Gastroesophageal sphincter (tissue), 4 donors: ENCODE data around the gene IL16. TPM values are rescaled to one million over a fixed set of nuclear protein-coding genes. Genes with fewer than 3 reads are reported as not detected.

Experiments used
- ATAC-seq: fragments of 150-250 bp; one replicate; pipeline ENCODE4 v1.9.1; 2016; ENCODE audit warnings: mild to moderate bottlenecking, moderate library complexity
- H3K27ac ChIP-seq, 4 donors: fragments of 200-600 bp; sonication (generic) in 3 of 4; 1 replicate in 3 of 4; 2 replicates in 1 of 4; pipeline ENCODE4 v1.5.1; 2016 to 2019
- H3K27me3 ChIP-seq: fragments of 200-600 bp; sonication (generic); one replicate; pipeline ENCODE4 v1.5.1; 2019
- H3K36me3 ChIP-seq, 2 donors: fragments of 200-600 bp; sonication (generic); one replicate each; pipeline ENCODE4 v1.5.1; 2019; ENCODE audit warnings: control low read depth in 1 of 2
- H3K4me1 ChIP-seq, 3 donors: fragments of 200-600 bp; sonication (generic); 1 replicate in 2 of 3; 2 replicates in 1 of 3; pipeline ENCODE4 v1.5.1; 2016 to 2019; ENCODE audit warnings: control low read depth in 2 of 3
- H3K4me3 ChIP-seq, 2 donors: fragments of 200-600 bp; sonication (generic); one replicate each; pipeline ENCODE4 v1.5.1; 2019; ENCODE audit warnings: mild to moderate bottlenecking in 1 of 2, moderate library complexity in 1 of 2
- H3K9me3 ChIP-seq, 3 donors: fragments of 200-600 bp; sonication (generic); one replicate each; pipeline ENCODE4 v1.5.1; 2017 to 2019; ENCODE audit warnings: control low read depth in 2 of 3
- EP300 ChIP-seq: sonication (generic); formaldehyde crosslinking; IDR thresholded peaks from one replicate; pipeline ENCODE4 v1.6.1; 2017; ENCODE audit warnings: antibody characterized with exemption, mild to moderate bottlenecking
- POLR2A ChIP-seq, 2 donors: fragments of 450-650 bp; IDR thresholded peaks; one replicate each; pipeline ENCODE4 v1.6.1; 2017; ENCODE audit warnings: antibody characterized with exemption in 2 of 2, mild to moderate bottlenecking in 2 of 2, moderate library complexity in 1 of 2
- POLR2AphosphoS5 ChIP-seq: sonication (generic); formaldehyde crosslinking; IDR thresholded peaks from one replicate; pipeline ENCODE4 v1.6.1; 2017; ENCODE audit warnings: antibody characterized with exemption
- WGBS, 2 donors: methylation state at CpG; one replicate each; pipeline ENCODE4 v1.1.5; 2018; ENCODE audit warnings: low coverage in 1 of 2; 5-methylcytosine and 5-hydroxymethylcytosine counted together
- total RNA-seq, 4 donors: library from RNA; depleted of rRNA; stranded (reverse); fragments of >200 nt; gene quantifications; one replicate each; pipeline ENCODE4 v1.1.0, GENCODE V29; 2016
- TF ChIP-seq, protein P1 (sequence below), 4 experiments: fragments of 200-600 bp in 2 of 4; fragments of 450-650 bp in 2 of 4; sonication (generic) in 1 of 4; IDR thresholded peaks; one replicate each; pipeline ENCODE4 v1.5.1; 2017 to 2019; ENCODE audit warnings: antibody characterized with exemption in 4 of 4, mild to moderate bottlenecking in 2 of 4, moderate library complexity in 2 of 4

IL16 gene
- total RNA-seq, 4 donors from 2014 or later: 15.0 to 35.2 (median 23.6) TPM

DNA sequence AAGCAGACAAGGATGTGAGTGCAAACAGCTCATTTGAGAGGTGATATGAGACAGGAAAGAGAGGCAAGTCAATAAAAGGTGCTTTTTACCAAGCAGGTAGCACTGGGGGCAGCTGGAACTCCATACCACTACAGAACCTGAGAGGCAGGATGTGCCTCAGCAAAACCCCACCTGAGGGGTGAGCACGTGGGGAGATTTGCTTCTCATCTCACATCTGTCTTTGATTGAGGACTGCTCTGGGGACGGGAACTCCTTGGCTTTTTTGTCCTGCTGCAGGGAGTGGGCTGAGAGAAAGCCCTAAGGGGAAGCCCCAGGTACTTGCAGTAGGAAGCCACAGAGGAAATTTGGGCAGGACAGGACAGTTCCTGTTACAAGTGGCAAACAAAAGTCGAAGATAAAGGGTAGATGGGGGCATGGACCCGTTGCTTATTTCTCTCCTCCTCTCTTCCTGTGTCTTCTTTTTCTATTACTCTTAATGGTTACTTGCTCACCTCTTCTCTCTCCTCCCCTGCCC lies 35.5 kb upstream of the IL16 start:
- peaks cover 3% of the 10 kb centered on the region for H3K27me3 ChIP-seq
- TF ChIP-seq EP300 (no peak), POLR2AphosphoS5 (no peak), POLR2A (IDR thresholded peaks at IDR 0.05) (no peak)
- TF ChIP-seq, protein P1, sequence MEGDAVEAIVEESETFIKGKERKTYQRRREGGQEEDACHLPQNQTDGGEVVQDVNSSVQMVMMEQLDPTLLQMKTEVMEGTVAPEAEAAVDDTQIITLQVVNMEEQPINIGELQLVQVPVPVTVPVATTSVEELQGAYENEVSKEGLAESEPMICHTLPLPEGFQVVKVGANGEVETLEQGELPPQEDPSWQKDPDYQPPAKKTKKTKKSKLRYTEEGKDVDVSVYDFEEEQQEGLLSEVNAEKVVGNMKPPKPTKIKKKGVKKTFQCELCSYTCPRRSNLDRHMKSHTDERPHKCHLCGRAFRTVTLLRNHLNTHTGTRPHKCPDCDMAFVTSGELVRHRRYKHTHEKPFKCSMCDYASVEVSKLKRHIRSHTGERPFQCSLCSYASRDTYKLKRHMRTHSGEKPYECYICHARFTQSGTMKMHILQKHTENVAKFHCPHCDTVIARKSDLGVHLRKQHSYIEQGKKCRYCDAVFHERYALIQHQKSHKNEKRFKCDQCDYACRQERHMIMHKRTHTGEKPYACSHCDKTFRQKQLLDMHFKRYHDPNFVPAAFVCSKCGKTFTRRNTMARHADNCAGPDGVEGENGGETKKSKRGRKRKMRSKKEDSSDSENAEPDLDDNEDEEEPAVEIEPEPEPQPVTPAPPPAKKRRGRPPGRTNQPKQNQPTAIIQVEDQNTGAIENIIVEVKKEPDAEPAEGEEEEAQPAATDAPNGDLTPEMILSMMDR (IDR thresholded peaks at IDR 0.05): no peak
- peak overlapping the region in 3 of 4 donors; percentile 53 to 67 (median 67) for H3K27ac ChIP-seq
- ATAC-seq: no peak
- WGBS, 2 donors: 46 to 54% methylated on average over 3 to 4 of the region's 4 CpGs
- peaks cover 0 to 23% (median 19%) of the 10 kb centered on the region in 3 donors for H3K4me1 ChIP-seq
- H3K36me3 ChIP-seq: no peaks in the 10 kb centered on the region
- H3K9me3 ChIP-seq: no peaks in the 10 kb centered on the region
- H3K4me3 ChIP-seq: no peak overlapping the region

DNA sequence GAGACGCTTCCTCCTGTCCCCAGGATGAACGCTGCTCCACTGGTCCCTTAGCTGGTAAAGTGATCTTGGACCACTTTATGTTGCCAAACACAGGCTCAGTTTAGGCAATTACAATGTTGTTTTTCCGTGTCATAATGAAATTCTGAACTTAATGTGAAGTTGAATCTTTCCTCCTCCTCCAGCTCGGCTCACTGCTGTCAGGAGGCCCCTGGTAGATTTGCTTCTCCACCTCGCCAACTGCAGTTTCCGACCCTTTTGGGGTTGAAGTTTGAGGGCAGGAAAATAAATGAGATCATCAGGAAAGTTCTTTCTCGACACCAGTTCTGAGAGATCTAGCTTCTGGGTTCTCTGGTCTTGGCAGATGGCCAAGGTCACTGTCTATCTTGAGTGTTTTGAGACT lies 34.8 kb upstream of the IL16 start:
- peaks cover 3% of the 10 kb centered on the region for H3K27me3 ChIP-seq
- WGBS, 2 donors: 67 to 69% methylated on average over 5 of the region's 7 CpGs
- H3K4me3 ChIP-seq: no peak overlapping the region
- H3K4me1 ChIP-seq: peaks cover 0 to 23% (median 19%) of the 10 kb centered on the region in 3 donors
- ATAC-seq: no peak
- no peaks in the 10 kb centered on the region for H3K36me3 ChIP-seq
- TF ChIP-seq POLR2AphosphoS5 (no peak), POLR2A (IDR thresholded peaks at IDR 0.05) (no peak), EP300 (no peak)
- TF ChIP-seq, protein P1 (IDR thresholded peaks at IDR 0.05): no peak
- H3K27ac ChIP-seq: peak overlapping the region in 1 of 4 donors; percentile 67
- H3K9me3 ChIP-seq: no peaks in the 10 kb centered on the region

DNA sequence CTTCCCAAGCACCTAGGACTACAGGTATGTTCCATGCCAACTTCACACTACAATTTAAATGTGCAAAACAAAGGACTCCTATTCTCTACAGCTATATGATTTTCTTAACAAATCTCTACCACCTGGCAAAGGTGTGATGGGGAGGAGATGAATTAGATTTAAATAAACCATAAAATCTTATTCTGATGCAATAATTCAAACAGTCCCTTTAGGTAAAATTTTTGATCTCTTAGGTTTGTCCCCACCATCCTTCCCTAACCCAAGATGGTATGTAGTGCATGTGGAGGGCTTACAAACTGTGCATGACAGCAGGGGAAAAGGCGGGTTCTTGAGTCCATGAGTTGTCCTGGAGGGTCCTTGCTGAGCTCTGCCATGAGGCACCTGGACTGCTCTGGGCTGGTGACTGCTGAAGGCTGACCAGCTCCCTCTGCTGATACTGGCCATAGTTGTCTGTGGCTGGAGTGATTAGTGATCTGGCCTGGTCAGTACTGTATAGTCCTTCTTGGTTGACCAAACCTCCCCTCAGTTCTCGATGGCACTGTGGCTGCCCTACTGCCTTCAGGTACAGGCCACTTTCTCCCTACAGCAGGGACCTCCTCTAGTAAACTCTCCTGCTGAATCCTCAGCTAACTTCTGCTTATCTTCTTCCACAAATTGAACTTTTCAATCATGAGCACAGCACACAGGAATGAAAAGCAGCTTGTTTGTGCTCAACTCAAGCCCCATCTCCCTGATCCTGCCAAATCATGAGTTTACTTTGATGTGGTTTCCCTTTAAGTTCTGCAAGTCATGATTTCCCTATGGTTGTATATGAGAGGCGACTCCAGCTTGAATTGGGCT lies 32.5 kb upstream of the IL16 start:
- Histone ChIP-seq H3K9me3 (no peaks in the 10 kb centered on the region), H3K4me1 (peaks cover 0 to 30% (median 19%) of the 10 kb centered on the region in 3 donors), H3K27me3 (peaks cover 3% of the 10 kb centered on the region), H3K36me3 (no peaks in the 10 kb centered on the region), H3K27ac (peak overlapping the region in 1 of 4 donors; percentile 8), H3K4me3 (no peak overlapping the region)
- no peak for ATAC-seq
- WGBS, 2 donors: 72% methylated on average over 3 of the region's 3 CpGs; no CpG with 5 or more reads in 1 of the 2 donors
- no peak for TF ChIP-seq POLR2AphosphoS5

DNA sequence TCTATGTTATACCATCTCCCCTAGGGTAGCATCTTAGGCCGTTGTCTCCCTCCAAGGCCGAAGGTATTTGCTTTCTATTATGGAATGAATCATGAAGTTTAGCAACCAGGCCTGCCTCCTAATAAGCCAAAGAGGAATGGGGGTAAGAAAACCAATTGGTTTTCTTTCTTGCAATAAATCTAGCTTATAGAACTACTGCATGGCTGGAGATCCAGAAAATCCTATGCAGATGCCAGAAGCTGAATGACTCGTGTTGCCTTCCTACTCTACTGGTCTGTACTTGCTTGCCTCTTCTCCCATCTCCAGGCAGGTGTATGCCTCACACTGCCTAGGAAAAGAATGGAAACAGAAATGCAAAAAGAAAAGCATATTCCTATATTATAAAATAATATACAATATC lies 31.1 kb upstream of the IL16 start:
- H3K4me1 ChIP-seq: peaks cover 0 to 22% (median 16%) of the 10 kb centered on the region in 3 donors

DNA sequence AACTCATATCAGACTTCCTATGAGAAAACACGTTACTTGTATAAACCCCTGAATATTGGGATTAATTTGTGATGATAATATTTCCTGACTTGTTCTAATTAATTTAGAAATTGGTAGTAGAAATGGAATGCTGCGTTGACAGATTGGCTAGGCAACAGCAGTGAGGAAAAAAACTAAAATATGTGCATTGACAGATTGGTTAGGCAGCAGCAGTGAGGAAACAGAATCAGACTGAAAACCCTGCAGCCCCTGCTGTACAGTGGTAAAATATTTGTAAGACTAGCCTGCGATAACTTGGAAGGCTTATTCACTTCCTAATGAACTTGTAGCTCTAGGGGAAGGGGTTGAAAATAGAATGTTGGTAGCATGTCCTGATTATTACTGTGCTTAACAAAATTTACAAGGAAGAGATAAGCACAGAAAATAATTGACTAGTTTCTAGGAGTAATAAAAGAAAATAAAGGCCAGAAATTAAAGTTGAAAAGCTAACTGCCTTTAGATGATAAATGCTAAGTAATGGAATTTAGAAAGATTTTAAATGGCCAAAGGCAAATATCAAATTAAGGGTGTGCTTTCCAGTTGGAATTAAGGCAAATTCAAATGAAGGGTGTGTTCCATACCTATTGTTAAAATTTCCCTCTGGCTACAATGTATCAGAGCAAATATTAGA lies 29.9 kb upstream of the IL16 start:
- WGBS, 2 donors: 54 to 59% methylated on average over 3 of the region's 3 CpGs
- H3K9me3 ChIP-seq: no peaks in the 10 kb centered on the region
- peaks cover 0 to 10% (median 5%) of the 10 kb centered on the region in 3 donors for H3K4me1 ChIP-seq
- peak overlapping the region in 3 of 4 donors; percentile 45 to 61 (median 58) for H3K27ac ChIP-seq
- ATAC-seq: no peak
- H3K4me3 ChIP-seq: no peak overlapping the region
- no peaks in the 10 kb centered on the region for H3K36me3 ChIP-seq
- TF ChIP-seq, protein P1 (IDR thresholded peaks at IDR 0.05): no peak
- TF ChIP-seq POLR2AphosphoS5: no peak
- no peak for TF ChIP-seq POLR2A (IDR thresholded peaks at IDR 0.05)
- TF ChIP-seq EP300: no peak
- H3K27me3 ChIP-seq: no peaks in the 10 kb centered on the region

More for the DNA sequence above, 31.1 kb upstream of the IL16 start:
- Histone ChIP-seq H3K36me3 (no peaks in the 10 kb centered on the region), H3K9me3 (no peaks in the 10 kb centered on the region), H3K27me3 (peaks cover 3% of the 10 kb centered on the region), H3K27ac (no peak overlapping the region), H3K4me3 (no peak overlapping the region)
- 43 to 72% methylated on average over 1 to 3 of the region's 3 CpGs for WGBS, 2 donors
- TF ChIP-seq EP300: no peak
- TF ChIP-seq, protein P1 (IDR thresholded peaks at IDR 0.05): no peak
- TF ChIP-seq POLR2A (IDR thresholded peaks at IDR 0.05): no peak
- TF ChIP-seq POLR2AphosphoS5: no peak
- ATAC-seq: no peak
